ENCODE data around the gene MYO3B.

The MYO3B gene

DNA sequence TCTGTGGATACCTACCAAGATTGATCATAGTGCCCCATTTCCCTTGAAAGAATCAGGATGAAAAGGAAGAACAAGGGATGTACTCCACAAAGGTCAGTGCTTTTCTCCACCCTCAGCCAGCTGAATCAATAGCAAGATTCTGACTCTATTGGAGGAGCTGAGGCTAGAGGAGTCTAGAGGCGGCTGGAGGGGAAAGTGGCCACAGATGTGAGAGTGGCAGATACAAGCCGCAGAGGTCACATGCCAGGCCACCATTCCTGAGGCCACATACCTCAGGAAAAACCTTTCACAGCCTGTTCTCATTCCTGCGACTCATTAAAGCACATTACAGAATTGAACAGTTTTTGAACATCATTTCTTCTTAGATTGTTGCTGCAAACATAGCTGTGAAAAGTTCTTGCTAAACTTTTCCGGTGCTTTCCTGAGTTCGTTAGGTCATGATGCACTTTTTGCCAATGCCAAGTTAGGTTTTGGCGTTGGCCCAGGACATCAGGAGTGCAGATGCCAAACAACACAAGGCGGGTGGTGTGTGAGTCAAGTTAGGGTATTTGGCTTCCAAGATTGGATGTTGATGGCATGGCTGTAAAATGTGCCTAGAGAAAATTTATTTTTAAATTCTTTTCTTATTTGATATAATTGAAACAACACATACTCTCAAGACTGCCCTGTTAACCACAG lies 376.5 kb downstream of the MYO3B start:
- Histone ChIP-seq H3K4me3 (ENCODE audit: insufficient read depth, low read length, poor library complexity, severe bottlenecking) (no peak overlapping the region), H3K27ac (ENCODE audit: low read depth, low read length) (no peak overlapping the region), H3K79me2 (ENCODE audit: insufficient read depth, low read length) (no peaks in the 10 kb centered on the region), H3K9ac (ENCODE audit: low read length) (no peak overlapping the region), H4K20me1 (ENCODE audit: low read depth, low read length) (no peaks in the 10 kb centered on the region), H3K27me3 (ENCODE audit: low read length) (no peaks in the 10 kb centered on the region), H2AFZ (ENCODE audit: low read depth, low read length, severe bottlenecking) (no peak overlapping the region), H3F3A (ENCODE audit: insufficient read depth) (no peaks in the 10 kb centered on the region), H3K9me2 (replicated peaks; ENCODE audit: insufficient read depth, low read length) (no peaks in the 10 kb centered on the region), H3K36me3 (ENCODE audit: low read length) (no peaks in the 10 kb centered on the region), H3K4me2 (ENCODE audit: low read depth, low read length, poor library complexity, severe bottlenecking) (no peak overlapping the region), H3K9me3 (ENCODE audit: insufficient read depth, low read length) (no peaks in the 10 kb centered on the region)
- no peak for TF ChIP-seq EZH2phosphoT487 (conservative IDR thresholded peaks at IDR 0.05; ENCODE audit: low read length)
- TF ChIP-seq, protein P1, sequence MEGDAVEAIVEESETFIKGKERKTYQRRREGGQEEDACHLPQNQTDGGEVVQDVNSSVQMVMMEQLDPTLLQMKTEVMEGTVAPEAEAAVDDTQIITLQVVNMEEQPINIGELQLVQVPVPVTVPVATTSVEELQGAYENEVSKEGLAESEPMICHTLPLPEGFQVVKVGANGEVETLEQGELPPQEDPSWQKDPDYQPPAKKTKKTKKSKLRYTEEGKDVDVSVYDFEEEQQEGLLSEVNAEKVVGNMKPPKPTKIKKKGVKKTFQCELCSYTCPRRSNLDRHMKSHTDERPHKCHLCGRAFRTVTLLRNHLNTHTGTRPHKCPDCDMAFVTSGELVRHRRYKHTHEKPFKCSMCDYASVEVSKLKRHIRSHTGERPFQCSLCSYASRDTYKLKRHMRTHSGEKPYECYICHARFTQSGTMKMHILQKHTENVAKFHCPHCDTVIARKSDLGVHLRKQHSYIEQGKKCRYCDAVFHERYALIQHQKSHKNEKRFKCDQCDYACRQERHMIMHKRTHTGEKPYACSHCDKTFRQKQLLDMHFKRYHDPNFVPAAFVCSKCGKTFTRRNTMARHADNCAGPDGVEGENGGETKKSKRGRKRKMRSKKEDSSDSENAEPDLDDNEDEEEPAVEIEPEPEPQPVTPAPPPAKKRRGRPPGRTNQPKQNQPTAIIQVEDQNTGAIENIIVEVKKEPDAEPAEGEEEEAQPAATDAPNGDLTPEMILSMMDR (IDR thresholded peaks at IDR 0.05; ENCODE audit: insufficient read depth, low read length, poor library complexity, severe bottlenecking): no peak

DNA sequence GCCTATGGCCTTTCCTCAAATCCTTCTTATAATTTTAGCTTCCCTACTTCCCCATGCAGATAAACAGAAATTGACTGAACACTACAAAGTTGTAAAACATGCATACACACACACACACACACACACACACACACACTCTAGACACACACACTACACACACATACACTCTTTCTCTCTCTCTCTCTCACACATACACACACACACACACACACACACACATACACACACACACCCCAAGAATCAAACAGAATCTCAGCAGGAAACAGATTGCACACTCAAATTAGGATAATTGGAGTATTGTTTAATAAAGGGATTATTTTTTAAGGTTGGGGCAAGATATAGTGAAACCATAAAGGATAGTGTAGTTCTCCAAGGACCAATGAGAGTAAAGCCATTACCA lies 385.0 kb downstream of the MYO3B start:
- no peak overlapping the region for H2AFZ ChIP-seq (ENCODE audit: low read depth, low read length, severe bottlenecking)
- H3K27ac ChIP-seq (ENCODE audit: low read depth, low read length): no peak overlapping the region
- H3K9ac ChIP-seq (ENCODE audit: low read length): no peak overlapping the region
- H3K4me3 ChIP-seq (ENCODE audit: insufficient read depth, low read length, poor library complexity, severe bottlenecking): no peak overlapping the region
- no peaks in the 10 kb centered on the region for H4K20me1 ChIP-seq (ENCODE audit: low read depth, low read length)
- H3F3A ChIP-seq (ENCODE audit: insufficient read depth): no peaks in the 10 kb centered on the region
- H3K79me2 ChIP-seq (ENCODE audit: insufficient read depth, low read length): no peaks in the 10 kb centered on the region
- no peak overlapping the region for H3K4me2 ChIP-seq (ENCODE audit: low read depth, low read length, poor library complexity, severe bottlenecking)
- H3K36me3 ChIP-seq (ENCODE audit: low read length): no peaks in the 10 kb centered on the region
- H3K9me3 ChIP-seq (ENCODE audit: insufficient read depth, low read length): no peaks in the 10 kb centered on the region
- TF ChIP-seq EZH2phosphoT487 (conservative IDR thresholded peaks at IDR 0.05; ENCODE audit: low read length): no peak
- TF ChIP-seq, protein P1 (IDR thresholded peaks at IDR 0.05; ENCODE audit: insufficient read depth, low read length, poor library complexity, severe bottlenecking): no peak
- no peaks in the 10 kb centered on the region for H3K27me3 ChIP-seq (ENCODE audit: low read length)
- H3K9me2 ChIP-seq (replicated peaks; ENCODE audit: insufficient read depth, low read length): no peaks in the 10 kb centered on the region

DNA sequence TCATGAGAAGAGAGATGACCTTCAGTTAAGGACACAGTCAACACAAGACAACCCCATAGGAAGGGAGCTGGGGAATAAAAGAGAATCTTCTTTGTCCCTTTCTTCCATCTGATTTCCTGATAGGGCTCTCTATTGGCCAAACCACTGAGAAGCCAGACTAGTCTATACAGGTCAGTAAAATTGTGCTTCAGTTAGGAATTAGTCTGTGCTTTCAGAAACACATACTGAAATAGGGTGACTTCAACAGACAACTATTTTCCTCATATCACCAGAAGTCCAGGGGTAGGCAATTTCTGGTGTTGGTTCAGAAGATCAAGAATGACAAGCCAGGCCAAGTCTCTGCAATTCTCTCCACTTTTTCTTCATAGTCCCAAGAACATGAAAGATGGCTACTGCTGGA lies 385.5 kb downstream of the MYO3B start:
- no peak overlapping the region for H3K9ac ChIP-seq (ENCODE audit: low read length)
- H4K20me1 ChIP-seq (ENCODE audit: low read depth, low read length): no peaks in the 10 kb centered on the region
- no peak overlapping the region for H3K4me2 ChIP-seq (ENCODE audit: low read depth, low read length, poor library complexity, severe bottlenecking)
- no peaks in the 10 kb centered on the region for H3K79me2 ChIP-seq (ENCODE audit: insufficient read depth, low read length)
- H3K9me2 ChIP-seq (replicated peaks; ENCODE audit: insufficient read depth, low read length): no peaks in the 10 kb centered on the region
- no peak overlapping the region for H3K4me3 ChIP-seq (ENCODE audit: insufficient read depth, low read length, poor library complexity, severe bottlenecking)
- H3K27me3 ChIP-seq (ENCODE audit: low read length): no peaks in the 10 kb centered on the region
- H3K36me3 ChIP-seq (ENCODE audit: low read length): no peaks in the 10 kb centered on the region
- no peaks in the 10 kb centered on the region for H3K9me3 ChIP-seq (ENCODE audit: insufficient read depth, low read length)
- H3K27ac ChIP-seq (ENCODE audit: low read depth, low read length): no peak overlapping the region
- TF ChIP-seq, protein P1 (IDR thresholded peaks at IDR 0.05; ENCODE audit: insufficient read depth, low read length, poor library complexity, severe bottlenecking): no peak
- TF ChIP-seq EZH2phosphoT487 (conservative IDR thresholded peaks at IDR 0.05; ENCODE audit: low read length): no peak
- no peaks in the 10 kb centered on the region for H3F3A ChIP-seq (ENCODE audit: insufficient read depth)
- H2AFZ ChIP-seq (ENCODE audit: low read depth, low read length, severe bottlenecking): no peak overlapping the region

Data from SU-DHL-6 (cell line).